Measurements from ENCODE around the gene ZNF333.

Gene ZNF333

DNA sequence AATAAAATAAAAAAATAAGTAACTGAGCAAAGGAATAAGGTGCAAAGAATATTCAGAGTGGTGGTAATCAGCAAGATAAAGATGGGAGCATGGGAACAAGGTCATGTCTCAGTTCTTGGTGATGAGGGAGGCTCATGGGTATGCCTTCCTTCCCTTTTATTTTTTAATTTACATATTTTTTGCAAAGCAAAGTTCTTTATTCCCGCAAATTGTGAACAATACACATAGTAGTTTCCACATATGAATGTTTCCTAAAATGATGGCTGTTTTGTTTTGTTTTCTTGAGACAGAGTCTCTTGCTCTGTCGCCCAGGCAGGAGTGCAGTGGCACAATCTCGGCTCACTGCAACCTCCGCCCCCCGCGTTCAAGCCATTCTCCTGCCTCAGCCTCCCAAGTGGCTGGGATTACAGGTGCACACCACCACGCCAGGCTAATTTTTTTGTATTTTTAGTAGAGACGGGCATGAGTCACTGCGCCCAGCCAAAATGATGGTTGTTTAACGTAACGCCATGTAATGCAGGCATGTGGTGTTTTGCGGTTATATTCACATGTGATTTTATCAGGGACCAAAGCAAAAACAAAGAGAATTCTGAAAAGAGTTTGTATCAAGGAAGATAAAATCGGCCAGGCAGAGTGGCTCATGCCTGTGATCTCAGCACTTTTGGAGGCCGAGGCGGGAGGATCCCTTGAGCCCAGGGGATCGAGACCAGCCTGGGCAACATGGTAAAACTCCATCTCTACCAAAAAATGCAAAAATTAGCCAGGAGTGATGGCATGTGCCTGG is 93.0 kb downstream of the ZNF333 start:
- DNase-seq = no peak
- no peaks in the 10 kb centered on the region for H3K36me3 ChIP-seq
- H3K27me3 ChIP-seq = no peaks in the 10 kb centered on the region
- H3K9me3 ChIP-seq = no peaks in the 10 kb centered on the region
- TF ChIP-seq, protein P1, sequence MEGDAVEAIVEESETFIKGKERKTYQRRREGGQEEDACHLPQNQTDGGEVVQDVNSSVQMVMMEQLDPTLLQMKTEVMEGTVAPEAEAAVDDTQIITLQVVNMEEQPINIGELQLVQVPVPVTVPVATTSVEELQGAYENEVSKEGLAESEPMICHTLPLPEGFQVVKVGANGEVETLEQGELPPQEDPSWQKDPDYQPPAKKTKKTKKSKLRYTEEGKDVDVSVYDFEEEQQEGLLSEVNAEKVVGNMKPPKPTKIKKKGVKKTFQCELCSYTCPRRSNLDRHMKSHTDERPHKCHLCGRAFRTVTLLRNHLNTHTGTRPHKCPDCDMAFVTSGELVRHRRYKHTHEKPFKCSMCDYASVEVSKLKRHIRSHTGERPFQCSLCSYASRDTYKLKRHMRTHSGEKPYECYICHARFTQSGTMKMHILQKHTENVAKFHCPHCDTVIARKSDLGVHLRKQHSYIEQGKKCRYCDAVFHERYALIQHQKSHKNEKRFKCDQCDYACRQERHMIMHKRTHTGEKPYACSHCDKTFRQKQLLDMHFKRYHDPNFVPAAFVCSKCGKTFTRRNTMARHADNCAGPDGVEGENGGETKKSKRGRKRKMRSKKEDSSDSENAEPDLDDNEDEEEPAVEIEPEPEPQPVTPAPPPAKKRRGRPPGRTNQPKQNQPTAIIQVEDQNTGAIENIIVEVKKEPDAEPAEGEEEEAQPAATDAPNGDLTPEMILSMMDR (IDR thresholded peaks at IDR 0.05; ENCODE audit: low read depth, low read length) = no peak
- H3K4me1 ChIP-seq = no peaks in the 10 kb centered on the region
- H3K4me3 ChIP-seq (ENCODE audit: low read depth, low read length) = no peak overlapping the region

Data from BE2C (cell line).